IMR-90 (cell line): ENCODE results near the gene DNAAF2. TPM values are rescaled to one million over a fixed set of nuclear protein-coding genes. Genes with fewer than 3 reads are reported as not detected.

ENCODE experiments used
- ATAC-seq: fragments of 200-7000 bp; cut with Tn5 transposase; 2 replicates; pipeline ENCODE4 v1.9.1; 2020; ENCODE audit warnings: low read depth, mild to moderate bottlenecking, moderate library complexity
- BruUV-seq: library from RNA; stranded (reverse); fragments of 400-500 nt; replicated peaks from 2 replicates; lab custom pipeline; 2021; lab: Mats Ljungman, UMichigan
- CTCF ChIA-PET: fragments of 300-600 bp; formaldehyde crosslinking; extraction: SDS; loops from one replicate; lab custom pipeline; 2021; ENCODE audit warnings: antibody characterized with exemption; lab: Yijun Ruan, JAX
- POLR2A ChIA-PET: fragments of 300-600 bp; sonication (Branson Sonifier 250); formaldehyde crosslinking; loops from one replicate; lab custom pipeline; 2022; ENCODE audit warnings: antibody characterized with exemption; ENCODE audit not compliant: unreplicated experiment; lab: Charles Lee
- DNase-seq: peaks from one replicate; pipeline ENCODE4 v3.0.0; 2013
- H2AFZ ChIP-seq: replicated peaks from 2 replicates; pipeline ENCODE3; 2013; ENCODE audit warnings: low read length, mild to moderate bottlenecking; ENCODE audit not compliant: poor library complexity
- H2AK5ac ChIP-seq: 2 replicates; pipeline ENCODE4 v1.6.1; 2013; ENCODE audit warnings: low read depth, low read length, inconsistent platforms
- H2AK9ac ChIP-seq: replicated peaks from 2 replicates; pipeline ENCODE3; 2013; ENCODE audit warnings: mild to moderate bottlenecking, low read depth, low read length, moderate library complexity; ENCODE audit not compliant: poor library complexity
- H2BK120ac ChIP-seq: 2 replicates; pipeline ENCODE4 v1.6.1; 2013; ENCODE audit warnings: low read depth, low read length, inconsistent platforms
- H2BK15ac ChIP-seq: 3 replicates; pipeline ENCODE4 v1.6.1; 2013; ENCODE audit warnings: low read depth, low read length, inconsistent platforms
- H2BK20ac ChIP-seq: 2 replicates; pipeline ENCODE4 v1.6.1; 2013; ENCODE audit warnings: low read depth, mild to moderate bottlenecking, inconsistent platforms, low read length, moderate library complexity
- H2BK5ac ChIP-seq: 2 replicates; pipeline ENCODE4 v1.6.1; 2013; ENCODE audit warnings: mild to moderate bottlenecking, low read depth, low read length, inconsistent platforms; ENCODE audit not compliant: poor library complexity, severe bottlenecking
- H3K14ac ChIP-seq: replicated peaks from 2 replicates; pipeline ENCODE4 v1.6.1; 2013; ENCODE audit warnings: low read depth, low read length, inconsistent platforms
- H3K18ac ChIP-seq: 2 replicates; pipeline ENCODE4 v1.6.1; 2013; ENCODE audit warnings: low read depth, low read length, control low read depth
- H3K23ac ChIP-seq: 2 replicates; pipeline ENCODE4 v1.6.1; 2013; ENCODE audit warnings: low read depth, low read length, inconsistent platforms
- H3K27ac ChIP-seq: 2 replicates; pipeline ENCODE4 v1.5.1; 2013; ENCODE audit warnings: mild to moderate bottlenecking, control low read depth, low read length; ENCODE audit not compliant: insufficient read depth
- H3K27me3 ChIP-seq: 2 replicates; pipeline ENCODE4 v1.6.1; 2013; ENCODE audit warnings: low read length; ENCODE audit not compliant: control insufficient read depth, insufficient read depth
- H3K36me3 ChIP-seq: 2 replicates; pipeline ENCODE4 v1.6.1; 2013; ENCODE audit warnings: low read length, mixed read lengths; ENCODE audit not compliant: control insufficient read depth, insufficient read depth
- H3K4ac ChIP-seq: 2 replicates; pipeline ENCODE4 v1.6.1; 2013; ENCODE audit warnings: low read depth, low read length, inconsistent platforms
- H3K4me1 ChIP-seq: 2 replicates; pipeline ENCODE4 v1.6.1; 2013; ENCODE audit warnings: low read length, mixed read lengths; ENCODE audit not compliant: control insufficient read depth, insufficient read depth
- H3K4me2 ChIP-seq: 2 replicates; pipeline ENCODE4 v1.6.1; 2013; ENCODE audit warnings: low read depth, mild to moderate bottlenecking, control low read depth, low read length, moderate library complexity
- H3K4me3 ChIP-seq: 2 replicates; pipeline ENCODE4 v1.5.1; 2013; ENCODE audit warnings: low read depth, mild to moderate bottlenecking, control low read depth, low read length, moderate library complexity; ENCODE audit not compliant: insufficient read depth
- H3K56ac ChIP-seq: 2 replicates; pipeline ENCODE4 v1.6.1; 2013; ENCODE audit warnings: low read length, inconsistent platforms; ENCODE audit not compliant: insufficient read depth; ENCODE audit errors: extremely low read depth
- H3K79me1 ChIP-seq, 2 experiments: 2 replicates each; pipeline ENCODE4 v1.6.1; 2013; ENCODE audit warnings: low read length in 2 of 2, inconsistent platforms in 1 of 2, low read depth in 1 of 2
- H3K9ac ChIP-seq: 2 replicates; pipeline ENCODE4 v1.6.1; 2013; ENCODE audit warnings: low read depth, low read length, control low read depth
- H3K9me1 ChIP-seq: 2 replicates; pipeline ENCODE4 v1.6.1; 2013; ENCODE audit warnings: low read length, inconsistent platforms; ENCODE audit not compliant: insufficient read depth
- H3K9me3 ChIP-seq: 2 replicates; pipeline ENCODE4 v1.6.1; 2013; ENCODE audit warnings: low read length; ENCODE audit not compliant: control insufficient read depth, insufficient read depth
- H4K20me1 ChIP-seq: 2 replicates; pipeline ENCODE4 v1.6.1; 2013; ENCODE audit warnings: low read length, inconsistent platforms; ENCODE audit not compliant: insufficient read depth
- H4K5ac ChIP-seq: 2 replicates; pipeline ENCODE4 v1.6.1; 2013; ENCODE audit warnings: mild to moderate bottlenecking, low read depth, low read length, control low read depth
- H4K8ac ChIP-seq, 2 experiments: 2 replicates each; pipeline ENCODE4 v1.6.1; 2013; ENCODE audit warnings: low read depth in 2 of 2, low read length in 2 of 2, control low read depth in 1 of 2, inconsistent platforms in 1 of 2
- H4K91ac ChIP-seq: 2 replicates; pipeline ENCODE4 v1.6.1; 2013; ENCODE audit warnings: low read depth, low read length, inconsistent platforms; ENCODE audit not compliant: insufficient read depth
- BHLHE40 ChIP-seq: fragments of 150-350 bp; IDR thresholded peaks from 2 replicates; pipeline ENCODE4 v1.6.1; 2016; ENCODE audit warnings: mild to moderate bottlenecking, low read depth, low read length
- CEBPB ChIP-seq: IDR thresholded peaks from 2 replicates; pipeline ENCODE4 v1.6.1; 2012; ENCODE audit warnings: low read depth, low read length, improper control_type of control experiment
- ELK1 ChIP-seq: fragments of 150-350 bp; IDR thresholded peaks from 2 replicates; pipeline ENCODE4 v1.6.1; 2016; ENCODE audit warnings: low read depth, mild to moderate bottlenecking, low read length, moderate library complexity, borderline replicate concordance
- RFX5 ChIP-seq: IDR thresholded peaks from 2 replicates; pipeline ENCODE4 v1.8.0; 2012; ENCODE audit warnings: low read depth, mild to moderate bottlenecking, low read length, moderate library complexity
- WGBS, 2 experiments: methylation state at CpG; one replicate each; pipeline versions ENCODE4 v1.1.5 to v1.1.7; 2013; ENCODE audit warnings: missing lambda C conversion rate in 2 of 2; ENCODE audit not compliant: insufficient read length in 1 of 2; ENCODE audit errors: extremely low coverage in 2 of 2; 5-methylcytosine and 5-hydroxymethylcytosine counted together
- dilution Hi-C: fragments of 300-500 bp; cut with HindIII; formaldehyde crosslinking; loops from one replicate; pipeline ENCODE4 v1.14.3; 2018; ENCODE audit warnings: low sequenced_read_pairs; ENCODE audit not compliant: unreplicated experiment
- in situ Hi-C: fragments of 300-500 bp; cut with MboI; formaldehyde crosslinking; loops from 3 replicates; pipeline ENCODE4 v1.14.3; 2019; ENCODE audit warnings: low sequenced_read_pairs, inconsistent platforms, mixed read lengths
- intact Hi-C: fragments of 100-400 bp; cut with micrococcal nuclease; formaldehyde crosslinking; loops from 2 replicates; pipeline ENCODE4 v1.10.0; 2022
- polyA plus RNA-seq, 3 experiments: library from polyadenylated mRNA; depleted of rRNA; stranded (reverse); fragments of >200 nt; gene quantifications; 2 replicates each; pipeline ENCODE4 v1.2.3, GENCODE V29; 2012; ENCODE audit warnings: low replicate concordance in 1 of 3
- total RNA-seq: library from RNA; depleted of rRNA; stranded (reverse); fragments of >200 nt; gene quantifications from 2 replicates; pipeline ENCODE4 v1.2.3, GENCODE V29; 2012

Gene DNAAF2
- total and polyA plus RNA-seq, 2 of the 4 experiments (the other 2 are of a cell fraction), result 4.1 to 4.7 TPM

GRCh38 chr14:49653508-49653907 lies 18.5 kb upstream of the DNAAF2 start:
- POLR2A ChIA-PET, result no interaction called here
- CTCF ChIA-PET, result no interaction called here

More at GRCh38 chr14:49653508-49653907, 18.5 kb upstream of the DNAAF2 start:
- Histone ChIP-seq H4K91ac (no peak overlapping the region), H4K8ac (no peak overlapping the region), H2AK5ac (no peak overlapping the region), H3K23ac (no peak overlapping the region), H3K9ac (no peak overlapping the region), H3K4me1 (no peaks in the 10 kb centered on the region), H3K4me3 (no peak overlapping the region), H3K27me3 (no peaks in the 10 kb centered on the region), H3K27ac (no peak overlapping the region), H2BK5ac (no peak overlapping the region), H3K4ac (no peak overlapping the region), H4K5ac (no peak overlapping the region), H3K56ac (no peak overlapping the region), H2BK15ac (no peak overlapping the region), H2BK120ac (no peak overlapping the region), H3K18ac (no peak overlapping the region), H3K79me1 (peaks cover 14 to 22% of the 10 kb centered on the region in 2 experiments), H3K4me2 (no peak overlapping the region), H2AFZ (no peak overlapping the region), H3K14ac (no peak overlapping the region), H3K9me1 (peaks cover 4% of the 10 kb centered on the region; the same call in 1 of the 2 replicates), H4K20me1 (no peaks in the 10 kb centered on the region), H2AK9ac (no peak overlapping the region), H3K36me3 (peaks cover 1% of the 10 kb centered on the region; the same call in 1 of the 2 replicates), H2BK20ac (no peak overlapping the region), H3K9me3 (no peaks in the 10 kb centered on the region)
- TF ChIP-seq RFX5, result no peak
- no peak for TF ChIP-seq ELK1
- no peak for TF ChIP-seq BHLHE40
- no peak for TF ChIP-seq CEBPB
- no CpG with 5 or more reads among the region's 6 CpGs for WGBS, 2 experiments
- no TSS peak for BruUV-seq
- ATAC-seq (no peak), DNase-seq (no peak)
- dilution Hi-C loops, result no loop called here
- intact Hi-C loops, result no loop called here
- in situ Hi-C loops, result no loop called here
